GM12875 (cell line): ENCODE results near the gene CDH13.

Source experiments
- H3K4me3 ChIP-seq: one replicate; pipeline ENCODE4 v1.5.1; 2011; ENCODE audit warnings: low read depth, low read length, control low read depth
- CTCF ChIP-seq: IDR thresholded peaks from 2 replicates; pipeline ENCODE4 v1.5.1; 2011; ENCODE audit warnings: low read depth, mild to moderate bottlenecking, control low read depth, inconsistent platforms, low read length, moderate library complexity, borderline replicate concordance; ENCODE audit not compliant: insufficient read depth

CDH13 gene

GRCh38 chr16:83305092-83305491, 678.3 kb downstream of the CDH13 start:
- no peak for TF ChIP-seq CTCF
- no peak overlapping the region for H3K4me3 ChIP-seq

DNA sequence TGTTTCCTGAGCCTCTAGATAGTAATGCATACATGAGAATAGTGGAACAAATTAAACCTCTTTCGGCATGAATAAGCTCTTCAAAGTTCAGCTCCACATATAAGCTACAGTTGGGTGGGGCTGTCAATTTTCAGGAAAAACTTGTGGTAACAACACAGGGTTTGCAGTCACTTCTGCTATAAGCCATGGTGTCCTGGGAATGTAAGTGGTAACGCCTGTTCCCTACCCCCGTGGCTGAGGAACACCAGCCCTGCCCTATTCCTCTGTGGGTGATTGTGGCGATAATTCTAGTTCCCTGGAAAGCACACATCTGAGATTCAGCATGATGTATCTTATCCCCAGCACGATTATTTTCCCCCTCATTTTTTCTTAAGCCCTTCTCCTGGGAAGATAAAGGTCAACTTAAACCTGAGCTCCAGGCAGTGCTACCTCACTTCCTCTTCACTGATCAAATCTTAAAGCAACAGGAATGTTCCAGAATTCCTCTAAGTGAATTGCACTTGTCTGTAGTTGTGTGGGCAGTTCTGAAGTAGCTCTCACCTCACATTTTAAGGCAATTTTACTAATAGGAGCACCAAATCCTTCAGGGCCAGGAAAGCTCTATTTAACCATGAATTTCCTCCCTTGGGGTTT, 680.3 kb downstream of the CDH13 start:
- TF ChIP-seq CTCF = no peak

GRCh38 chr16:83307594-83307992, 680.8 kb downstream of the CDH13 start:
- no peak for TF ChIP-seq CTCF
- H3K4me3 ChIP-seq = no peak overlapping the region

More for the DNA sequence above, 680.3 kb downstream of the CDH13 start:
- H3K4me3 ChIP-seq = no peak overlapping the region

DNA sequence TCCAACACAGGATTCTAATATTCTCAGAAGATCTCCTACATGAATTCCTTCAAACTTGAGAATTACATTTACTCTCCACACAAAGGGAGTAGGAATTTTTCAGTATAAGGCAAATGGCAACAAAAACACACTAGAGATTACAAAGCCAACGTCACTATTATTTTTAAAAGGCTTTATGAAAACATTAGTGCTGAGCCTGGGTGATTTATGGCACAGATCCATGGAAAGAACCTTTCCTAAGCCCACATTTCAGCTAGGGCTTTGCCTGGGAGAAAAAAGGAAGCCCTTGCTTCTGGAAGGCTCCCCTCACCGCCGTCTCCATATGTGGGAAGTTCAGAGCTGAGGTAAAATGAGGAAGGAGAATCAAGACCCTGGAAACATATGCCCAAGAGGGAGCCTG, 681.6 kb downstream of the CDH13 start:
- no peak for TF ChIP-seq CTCF

DNA sequence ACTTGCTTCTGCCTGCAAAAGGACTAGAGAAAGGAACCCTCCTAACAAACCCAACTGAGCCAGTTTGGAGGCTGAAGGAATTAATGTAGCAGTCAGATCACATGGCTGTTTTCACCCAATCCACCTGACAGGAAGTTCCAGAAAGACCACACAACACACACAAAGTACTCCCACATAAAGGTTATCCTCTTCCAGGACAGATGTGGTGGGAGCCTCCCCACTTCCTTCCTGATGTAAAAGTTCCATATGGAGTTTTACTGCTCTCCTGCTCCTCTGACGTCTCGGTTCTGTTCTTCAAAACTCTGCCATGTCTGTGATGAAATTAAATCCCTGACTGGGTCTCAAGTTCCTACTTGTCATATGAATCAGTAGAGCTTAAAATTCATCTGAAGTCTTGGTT, 684.0 kb downstream of the CDH13 start:
- no peak overlapping the region for H3K4me3 ChIP-seq
- no peak for TF ChIP-seq CTCF

More for the DNA sequence above, 681.6 kb downstream of the CDH13 start:
- no peak overlapping the region for H3K4me3 ChIP-seq

GRCh38 chr16:83312015-83312717, 685.4 kb downstream of the CDH13 start:
- no peak overlapping the region for H3K4me3 ChIP-seq
- no peak for TF ChIP-seq CTCF

DNA sequence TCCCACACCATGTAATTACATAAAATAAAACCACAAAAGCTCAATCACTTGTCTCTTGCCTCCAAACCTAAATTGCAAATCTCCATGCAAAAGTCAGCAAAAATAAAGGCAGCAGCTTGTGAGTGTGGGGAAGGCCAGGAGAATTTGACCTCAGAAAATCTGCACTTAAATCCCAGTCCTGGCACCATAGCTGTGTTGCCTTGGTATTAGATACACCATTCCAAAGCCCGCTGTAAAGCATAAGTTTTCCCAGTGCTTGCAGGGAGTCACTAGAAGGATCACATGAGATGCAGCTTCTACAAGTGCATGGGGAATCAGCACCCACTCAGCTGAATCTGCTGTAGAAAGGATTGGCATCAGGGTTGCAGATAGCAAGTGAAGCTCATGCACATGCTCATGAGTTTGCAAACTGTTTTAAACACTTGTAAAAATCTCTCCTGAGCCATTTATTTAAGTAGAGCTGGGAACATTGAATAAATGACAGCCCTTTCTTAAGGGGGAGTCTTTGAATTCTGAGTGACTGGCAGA, 686.0 kb downstream of the CDH13 start:
- no peak for TF ChIP-seq CTCF

More for the DNA sequence above, 686.0 kb downstream of the CDH13 start:
- H3K4me3 ChIP-seq = no peak overlapping the region
